DMS53 treated with DMSO at 0.1 percent for 48 hours (cell line): ENCODE measurements around the gene SULT1E1.

ENCODE experiments used
- DNase-seq: peaks from one replicate; lab custom pipeline; 2025; ENCODE audit not compliant: unreplicated experiment; lab: John Stamatoyannopoulos, UW

SULT1E1 gene, protein sequence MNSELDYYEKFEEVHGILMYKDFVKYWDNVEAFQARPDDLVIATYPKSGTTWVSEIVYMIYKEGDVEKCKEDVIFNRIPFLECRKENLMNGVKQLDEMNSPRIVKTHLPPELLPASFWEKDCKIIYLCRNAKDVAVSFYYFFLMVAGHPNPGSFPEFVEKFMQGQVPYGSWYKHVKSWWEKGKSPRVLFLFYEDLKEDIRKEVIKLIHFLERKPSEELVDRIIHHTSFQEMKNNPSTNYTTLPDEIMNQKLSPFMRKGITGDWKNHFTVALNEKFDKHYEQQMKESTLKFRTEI

DNA sequence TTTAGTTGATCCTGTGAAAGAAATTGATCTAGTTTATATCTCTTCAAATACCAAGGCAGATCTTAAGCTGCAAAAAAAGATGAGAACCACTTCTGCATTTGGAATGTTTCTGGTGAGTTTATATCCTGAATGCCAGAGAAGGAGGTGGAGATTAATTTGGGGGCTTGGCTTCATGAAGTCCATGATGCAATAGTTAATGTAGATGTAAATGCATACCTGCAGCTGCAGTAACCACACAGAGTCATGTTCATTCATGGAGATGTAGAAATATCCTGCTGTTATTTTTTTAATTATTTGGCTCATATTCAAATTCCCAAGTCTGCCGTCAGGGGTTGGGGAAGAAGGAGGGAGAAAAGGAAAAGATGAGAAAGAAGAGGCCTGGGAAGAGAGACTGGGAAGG lies at the start of gene SULT1E1:
Gene SULT1E1, minus strand, starts transcription at position 94 of the 400 bp plus-strand sequence. CDS start 2,501 bp downstream, outside the sequence.
- DNase-seq: no peak

DNA sequence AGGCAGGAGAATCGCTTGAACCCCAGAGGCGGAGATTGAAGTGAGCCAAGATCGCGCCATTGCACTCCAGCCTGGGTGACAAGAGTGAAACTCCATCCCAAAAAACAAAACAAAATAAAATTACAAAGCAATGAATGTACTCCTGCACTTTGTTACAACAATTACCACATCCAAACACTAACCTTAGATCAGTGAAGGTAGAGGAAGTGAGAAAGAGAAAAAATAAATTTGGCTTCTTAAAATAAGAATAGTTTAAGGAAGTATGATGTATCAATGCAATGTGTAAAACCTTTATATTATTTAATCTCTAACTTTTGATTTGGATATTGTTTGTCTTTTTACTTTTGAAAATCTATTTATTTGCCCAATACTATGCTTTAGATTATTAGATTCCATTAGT lies 49.2 kb upstream of the SULT1E1 start:
- no peak for DNase-seq

DNA sequence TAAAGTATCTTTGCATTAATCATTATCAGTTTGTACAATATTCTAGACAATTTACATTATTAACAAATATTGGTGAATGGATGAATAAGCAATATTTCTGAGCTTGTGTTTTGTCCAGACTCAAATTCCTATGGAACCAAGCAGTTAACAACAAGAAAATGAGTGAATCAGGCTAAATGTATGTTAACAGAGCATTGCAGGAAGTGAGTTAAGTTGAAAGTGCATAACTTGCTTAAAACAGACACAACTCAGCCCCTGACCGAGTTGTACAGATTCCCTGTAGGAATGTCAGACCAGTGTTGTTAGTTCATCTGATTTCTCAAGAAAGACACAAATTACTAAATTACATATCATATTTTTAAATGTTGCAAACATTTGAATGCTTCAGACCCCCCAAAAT lies 47.2 kb upstream of the SULT1E1 start:
- no peak for DNase-seq

- peak; percentile 13 for DNase-seq
Observed at GRCh38 chr4:69896530-69897116, 36.7 kb upstream of the SULT1E1 start.

DNA sequence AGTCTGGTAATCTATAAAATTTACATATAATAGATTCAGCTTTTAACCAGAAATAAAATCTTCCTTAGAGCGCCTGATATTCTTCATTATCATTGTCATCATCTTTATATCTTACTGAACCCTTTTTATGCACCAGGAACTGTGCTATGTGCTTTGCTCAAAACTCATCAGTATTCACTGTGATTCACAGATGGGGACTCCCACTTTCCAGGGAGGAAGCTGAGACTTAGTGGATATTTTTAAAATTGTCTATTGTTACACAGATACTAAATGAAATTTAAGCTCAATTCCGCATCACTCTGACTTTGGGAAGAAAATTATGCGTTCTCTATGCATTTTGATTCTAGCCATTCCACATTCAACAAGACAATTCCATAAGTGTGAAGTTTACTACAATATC lies 34.8 kb upstream of the SULT1E1 start:
- no peak for DNase-seq

DNA sequence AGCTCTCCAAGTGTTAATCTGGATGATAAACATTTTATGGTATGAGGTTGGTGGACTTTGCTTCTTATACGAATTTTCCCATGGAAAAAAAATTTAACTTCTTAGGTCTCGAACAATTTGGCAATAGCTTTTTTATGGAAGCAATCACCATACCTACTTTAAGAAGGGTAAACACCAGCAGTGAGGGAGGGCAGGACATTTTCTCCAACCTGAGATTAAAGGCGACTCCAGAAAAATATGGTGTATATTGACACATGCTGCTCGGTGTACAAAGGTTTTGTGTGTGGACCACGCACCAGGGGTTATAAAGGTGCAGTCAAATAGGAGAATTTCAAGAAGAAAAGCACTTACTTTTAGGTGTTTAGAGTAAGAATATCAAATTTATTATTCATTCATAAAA lies 34.2 kb upstream of the SULT1E1 start:
- no peak for DNase-seq

DNA sequence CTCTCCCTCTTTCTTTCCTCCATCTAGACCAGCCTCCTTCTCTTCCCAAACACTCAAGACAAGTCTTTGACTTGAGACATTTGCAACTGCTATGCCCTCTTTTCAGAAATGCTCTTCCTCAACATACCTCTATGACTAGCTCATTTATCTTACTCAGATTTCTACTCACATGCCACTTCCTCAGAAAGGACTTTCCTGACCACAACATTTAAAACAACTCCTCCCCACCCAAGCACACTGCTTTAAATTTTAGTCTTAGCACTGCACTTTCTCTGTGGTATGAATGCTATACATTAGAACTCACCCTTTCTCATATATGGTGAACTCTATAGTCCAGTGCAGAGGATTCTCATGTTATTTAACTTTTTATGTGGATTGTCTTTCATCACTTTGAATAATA lies 28.4 kb upstream of the SULT1E1 start:
- DNase-seq: no peak

DNA sequence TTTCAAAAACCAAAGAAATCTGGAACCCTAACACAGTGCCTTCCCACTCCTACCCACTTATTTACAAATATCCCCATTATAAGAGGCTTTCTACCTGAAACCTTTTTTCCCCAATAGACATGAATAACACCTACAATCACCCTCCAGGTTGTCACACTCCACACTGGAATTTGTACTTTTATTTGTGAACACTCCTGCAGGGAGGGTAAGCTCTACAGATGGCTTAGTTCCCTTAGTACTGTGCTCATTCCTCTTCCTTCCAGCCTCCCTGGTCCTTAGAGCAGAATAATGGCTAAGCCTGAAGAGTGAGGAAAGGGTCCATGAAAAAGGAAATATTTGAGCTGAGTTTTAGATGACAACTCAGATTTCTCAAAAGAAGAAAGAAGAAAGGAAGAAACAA lies 22.2 kb upstream of the SULT1E1 start:
- DNase-seq: no peak

GRCh38 chr4:69881173-69881773 lies 21.3 kb upstream of the SULT1E1 start:
- peak; percentile 39 for DNase-seq

DNA sequence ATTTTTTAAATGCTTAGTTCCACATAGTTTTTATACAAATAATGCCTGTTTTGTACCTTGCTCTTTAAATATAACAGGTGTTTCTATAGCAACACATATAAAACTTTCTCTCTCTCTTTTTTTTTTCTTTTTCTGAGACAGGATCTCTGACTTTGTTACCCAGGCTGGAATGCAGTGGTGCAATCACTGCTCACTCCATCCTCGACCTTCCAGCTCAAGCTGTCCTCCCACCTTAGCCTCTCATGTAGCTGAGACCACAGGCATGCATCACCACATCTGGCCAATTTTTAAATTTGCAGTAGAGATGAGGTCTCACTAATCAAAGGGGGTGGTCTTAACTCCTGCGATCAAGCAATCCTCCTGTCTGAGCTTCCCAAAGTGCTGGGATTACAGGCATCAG lies 18.3 kb upstream of the SULT1E1 start:
- no peak for DNase-seq

GRCh38 chr4:69877453-69877852 lies 17.5 kb upstream of the SULT1E1 start:
- DNase-seq: no peak

DNA sequence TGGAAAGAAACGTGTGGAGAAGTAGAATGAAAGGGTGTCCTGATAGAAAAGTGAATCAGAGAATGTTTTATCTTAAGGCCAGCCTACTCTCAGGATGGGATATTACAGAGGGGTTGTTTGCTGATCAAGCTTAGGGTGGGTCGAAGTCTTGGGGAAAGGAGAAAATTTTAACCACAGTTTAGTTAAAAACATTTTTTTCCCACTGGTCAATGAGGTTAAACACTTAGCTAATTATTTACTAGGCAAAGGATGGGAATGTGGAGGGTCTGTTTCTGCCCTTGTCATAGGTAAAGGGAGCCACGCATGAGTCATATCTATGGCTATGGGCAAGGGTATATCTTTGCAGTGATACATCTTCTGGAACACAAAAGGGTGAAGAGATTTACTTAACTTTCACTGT lies 16.1 kb upstream of the SULT1E1 start:
- no peak for DNase-seq

- DNase-seq: no peak
Observed at GRCh38 chr4:69875576-69875975, 15.6 kb upstream of the SULT1E1 start.

DNA sequence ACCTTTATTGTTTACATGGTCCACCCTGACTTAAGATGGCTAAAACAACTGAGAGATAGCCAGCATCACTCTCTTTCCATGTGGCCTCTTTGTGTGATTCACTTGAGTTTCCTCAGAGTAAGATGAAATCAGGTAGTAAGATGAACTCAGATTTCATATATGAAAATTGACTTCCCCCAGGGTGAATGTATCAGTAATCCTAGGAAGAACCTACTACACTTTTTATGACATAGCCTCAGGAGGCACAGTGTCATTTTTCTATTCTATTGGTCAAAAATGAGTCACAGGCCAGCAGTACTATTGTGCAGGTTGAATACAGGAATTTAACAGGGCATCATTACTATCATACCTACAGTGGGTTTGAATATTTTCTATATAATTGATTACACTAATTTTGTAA lies 14.6 kb upstream of the SULT1E1 start:
- no peak for DNase-seq

- no peak for DNase-seq
Observed at GRCh38 chr4:69861756-69862155, 1.8 kb upstream of the SULT1E1 start.

GRCh38 chr4:69860521-69861298 lies 765 bp upstream of the SULT1E1 start:
- no peak for DNase-seq

DNA sequence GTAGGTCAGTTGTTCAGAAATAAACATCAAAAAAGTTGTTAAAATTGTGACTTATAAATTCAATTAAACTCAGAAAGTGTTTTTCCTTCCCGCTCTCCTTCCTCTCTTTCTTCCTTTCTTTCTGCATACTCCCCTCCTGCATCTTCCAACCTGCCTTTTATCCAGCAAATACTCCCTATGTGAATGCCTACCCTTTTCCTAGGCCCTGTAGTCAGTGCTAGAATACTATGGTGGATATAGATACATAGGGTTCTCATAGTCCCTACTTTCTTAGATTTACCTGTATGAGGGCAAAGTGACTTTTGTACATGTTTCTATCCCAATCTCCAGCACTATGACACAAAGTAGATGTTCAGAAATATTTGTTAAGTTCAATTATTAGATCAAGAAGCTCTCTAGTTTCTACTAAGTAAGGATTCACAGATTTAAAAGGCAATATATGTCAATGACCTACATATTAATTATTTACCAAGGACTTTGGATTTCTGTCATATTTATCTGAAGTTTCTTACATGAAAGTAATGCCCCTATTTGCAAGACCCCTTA lies 732 bp downstream of the SULT1E1 start:
- DNase-seq: no peak

GRCh38 chr4:69858690-69859089 lies 1.3 kb downstream of the SULT1E1 start:
- DNase-seq: no peak

GRCh38 chr4:69855822-69856221 lies 4.1 kb downstream of the SULT1E1 start:
- DNase-seq: no peak

DNA sequence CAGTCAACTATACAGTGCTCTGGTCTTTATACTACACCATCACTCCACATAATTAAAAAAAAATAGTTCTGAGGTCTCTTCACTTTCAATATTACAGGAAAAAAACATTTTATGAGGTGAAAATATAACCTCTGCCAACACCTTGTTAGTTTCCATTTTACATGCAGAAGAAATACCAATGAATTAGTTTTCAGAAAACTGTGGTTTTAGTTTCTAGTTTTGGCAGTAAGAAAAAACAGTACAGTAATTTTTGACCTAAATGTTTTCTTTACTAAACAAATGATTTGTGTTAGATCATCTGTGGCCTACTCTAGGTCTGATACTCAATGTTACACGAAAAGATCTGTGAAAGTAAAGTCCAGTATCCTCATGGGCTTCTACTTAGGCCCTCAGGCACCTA lies 10.0 kb downstream of the SULT1E1 start:
- no peak for DNase-seq

DNA sequence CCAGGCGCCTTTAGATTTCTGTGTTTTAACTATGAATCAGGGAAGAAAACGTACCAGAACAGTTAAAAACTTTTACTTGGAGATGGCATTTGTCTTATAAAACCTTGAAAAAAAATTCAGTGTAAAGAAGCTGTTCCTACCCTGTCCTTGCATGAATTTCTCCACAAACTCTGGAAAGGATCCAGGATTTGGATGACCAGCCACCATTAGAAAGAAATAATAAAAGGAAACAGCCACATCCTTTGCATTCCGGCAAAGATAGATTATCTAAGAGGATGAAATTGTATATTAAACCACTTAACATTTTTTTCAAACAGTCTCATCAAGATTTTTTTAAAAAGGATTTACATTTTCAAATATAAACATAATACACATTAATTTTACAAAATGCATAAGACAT lies 10.6 kb downstream of the SULT1E1 start:
- no peak for DNase-seq

DNA sequence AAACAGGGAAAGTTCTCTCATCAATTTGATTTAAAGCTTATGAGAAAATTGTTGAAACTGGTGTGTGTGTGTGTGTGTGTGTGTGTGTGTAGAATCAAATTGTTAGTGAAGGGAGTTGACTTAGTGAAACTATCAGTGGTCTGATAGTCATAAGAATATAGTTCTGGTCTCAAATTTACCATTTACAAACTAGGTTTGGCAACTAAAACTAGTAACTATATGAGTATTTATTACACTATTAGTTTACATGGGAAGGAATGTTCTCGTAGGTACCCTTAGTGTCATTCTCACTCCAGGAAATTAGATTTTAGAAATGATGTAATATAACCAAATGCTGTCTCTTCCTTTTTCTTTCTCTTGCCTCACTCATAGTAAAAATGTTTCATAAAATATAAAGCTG lies 11.9 kb downstream of the SULT1E1 start:
- no peak for DNase-seq
